B cell (primary cell): Measurements from ENCODE around the gene ITGA3.

ENCODE experiments used
- CTCF ChIP-seq: fragments of 200-600 bp; IDR thresholded peaks from one replicate; pipeline ENCODE4 v1.8.0; 2022; ENCODE audit warnings: antibody characterized with exemption, mild to moderate bottlenecking
- EZH2 ChIP-seq: IDR thresholded peaks from 2 replicates; pipeline ENCODE4 v1.6.1; 2012; ENCODE audit warnings: borderline replicate concordance, low read depth, mild to moderate bottlenecking, moderate library complexity, low read length; ENCODE audit not compliant: insufficient read depth, poor library complexity, severe bottlenecking

- no peak for TF ChIP-seq CTCF
- TF ChIP-seq EZH2 = no peak
Measured at GRCh38 chr17:50122945-50123344, 67.0 kb downstream of the ITGA3 start.
